Measurements from ENCODE around the gene HPCA.

Gene HPCA

DNA sequence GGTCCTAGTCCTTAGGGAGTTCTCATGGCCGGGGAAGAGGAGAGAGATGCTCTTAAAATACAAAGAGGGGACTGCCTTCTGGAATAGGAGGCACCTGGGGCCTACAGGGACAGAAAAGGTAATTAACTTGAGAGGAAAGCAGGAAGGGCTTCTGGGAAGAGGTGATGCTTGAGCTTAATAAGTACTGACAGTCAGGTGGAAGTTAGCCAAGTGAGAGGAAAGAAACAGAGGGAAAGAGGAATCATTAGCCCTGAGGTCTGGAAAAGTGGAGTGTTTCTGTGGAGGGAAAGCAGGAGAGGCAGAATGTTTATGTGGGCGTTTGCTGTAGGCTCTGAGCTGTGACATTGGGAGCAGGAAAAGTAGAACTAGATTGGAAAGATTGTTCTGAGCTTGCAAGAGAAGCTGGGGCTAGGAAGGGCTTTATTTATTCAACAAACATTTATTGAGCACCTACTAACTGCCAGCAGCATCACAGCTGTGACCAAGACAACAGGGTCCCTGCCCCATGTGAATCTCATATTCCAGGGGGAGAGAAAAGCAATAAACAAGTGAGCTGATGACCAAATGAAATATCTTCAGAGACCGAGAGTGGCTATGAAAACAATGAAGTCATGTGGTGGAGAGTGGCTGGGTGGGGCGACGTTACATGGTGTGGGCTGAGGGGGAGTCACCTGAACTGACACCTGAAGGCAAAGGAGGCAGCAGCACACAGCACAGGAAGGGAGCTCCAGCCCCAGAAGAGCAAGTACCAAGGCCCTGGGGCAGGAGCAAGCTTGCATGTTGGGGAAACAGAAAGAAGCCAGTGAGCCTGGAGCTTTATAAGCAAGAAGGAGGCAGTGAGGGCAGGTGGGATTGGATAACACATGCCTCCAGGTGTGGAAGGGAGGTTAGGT lies 11.2 kb upstream of the HPCA start:
- TF ChIP-seq FOXP2 (optimal IDR thresholded peaks at IDR 0.05; ENCODE audit: control extremely low read depth, extremely low read length, insufficient read depth) (no peak), EZH2 (IDR thresholded peaks at IDR 0.05) (no peak), POLR2AphosphoS5 (IDR thresholded peaks at IDR 0.05; ENCODE audit: borderline replicate concordance, low read depth, low read length) (no peak)
- DNase-seq (ENCODE audit: low read depth, low spot score) = no peak
- no peak overlapping the region for H3K4me3 ChIP-seq
- H3K27ac ChIP-seq = no peak overlapping the region
- H3K36me3 ChIP-seq (ENCODE audit: insufficient read depth, low read length) = no peaks in the 10 kb centered on the region
- no peak overlapping the region for H3K9ac ChIP-seq (ENCODE audit: insufficient read length)
- no peaks in the 10 kb centered on the region for H3K9me3 ChIP-seq (ENCODE audit: low read depth, low read length)

DNA sequence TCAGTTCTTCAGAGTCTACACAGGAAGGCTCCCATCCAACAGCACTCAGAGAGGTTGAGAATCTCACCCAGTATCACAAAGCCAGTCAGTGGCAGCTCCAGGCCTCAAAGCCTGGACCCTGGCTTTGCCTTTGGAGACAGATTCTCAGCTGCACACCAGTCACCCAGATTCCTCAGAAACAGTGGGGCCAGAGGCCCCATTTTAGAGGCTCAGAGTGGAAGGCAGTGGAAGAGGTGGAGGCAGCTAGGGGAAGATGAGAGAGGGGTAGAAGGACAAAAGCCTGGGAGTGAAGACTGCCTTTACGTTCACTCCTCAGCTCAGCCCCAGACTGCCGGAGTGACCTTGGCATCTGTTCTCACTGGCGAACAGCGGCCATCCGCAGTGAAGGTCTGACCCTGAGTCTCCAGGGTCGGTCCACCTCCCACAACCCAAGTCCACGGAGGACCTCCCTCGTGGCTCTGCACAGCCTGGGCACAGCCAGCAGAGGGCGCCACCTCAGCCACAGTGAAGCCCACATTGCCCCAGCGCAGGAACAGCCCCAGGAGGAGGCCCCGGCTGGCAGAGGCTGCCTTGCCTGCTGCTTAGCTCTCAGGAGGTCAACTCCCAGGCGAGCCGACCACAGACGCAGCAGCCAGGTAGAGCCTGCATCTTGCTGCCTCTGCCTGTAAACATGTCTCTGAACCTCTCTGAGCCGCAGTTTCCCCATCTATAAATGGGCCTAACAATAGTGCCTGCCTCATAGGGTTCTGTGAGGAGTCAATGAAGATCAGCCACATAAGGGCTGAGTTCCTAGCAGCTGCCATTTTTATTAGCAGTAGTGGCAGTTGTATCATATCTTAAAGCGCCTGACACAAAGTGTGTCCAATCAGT lies 9.7 kb upstream of the HPCA start:
- H3K4me3 ChIP-seq = no peak overlapping the region
- TF ChIP-seq FOXP2 (optimal IDR thresholded peaks at IDR 0.05; ENCODE audit: control extremely low read depth, extremely low read length, insufficient read depth) (no peak), EZH2 (IDR thresholded peaks at IDR 0.05) (no peak), POLR2AphosphoS5 (IDR thresholded peaks at IDR 0.05; ENCODE audit: borderline replicate concordance, low read depth, low read length) (no peak)
- H3K27ac ChIP-seq = no peak overlapping the region
- no peaks in the 10 kb centered on the region for H3K9me3 ChIP-seq (ENCODE audit: low read depth, low read length)
- H3K9ac ChIP-seq (ENCODE audit: insufficient read length) = no peak overlapping the region
- no peaks in the 10 kb centered on the region for H3K36me3 ChIP-seq (ENCODE audit: insufficient read depth, low read length)
- DNase-seq (ENCODE audit: low read depth, low spot score) = no peak

DNA sequence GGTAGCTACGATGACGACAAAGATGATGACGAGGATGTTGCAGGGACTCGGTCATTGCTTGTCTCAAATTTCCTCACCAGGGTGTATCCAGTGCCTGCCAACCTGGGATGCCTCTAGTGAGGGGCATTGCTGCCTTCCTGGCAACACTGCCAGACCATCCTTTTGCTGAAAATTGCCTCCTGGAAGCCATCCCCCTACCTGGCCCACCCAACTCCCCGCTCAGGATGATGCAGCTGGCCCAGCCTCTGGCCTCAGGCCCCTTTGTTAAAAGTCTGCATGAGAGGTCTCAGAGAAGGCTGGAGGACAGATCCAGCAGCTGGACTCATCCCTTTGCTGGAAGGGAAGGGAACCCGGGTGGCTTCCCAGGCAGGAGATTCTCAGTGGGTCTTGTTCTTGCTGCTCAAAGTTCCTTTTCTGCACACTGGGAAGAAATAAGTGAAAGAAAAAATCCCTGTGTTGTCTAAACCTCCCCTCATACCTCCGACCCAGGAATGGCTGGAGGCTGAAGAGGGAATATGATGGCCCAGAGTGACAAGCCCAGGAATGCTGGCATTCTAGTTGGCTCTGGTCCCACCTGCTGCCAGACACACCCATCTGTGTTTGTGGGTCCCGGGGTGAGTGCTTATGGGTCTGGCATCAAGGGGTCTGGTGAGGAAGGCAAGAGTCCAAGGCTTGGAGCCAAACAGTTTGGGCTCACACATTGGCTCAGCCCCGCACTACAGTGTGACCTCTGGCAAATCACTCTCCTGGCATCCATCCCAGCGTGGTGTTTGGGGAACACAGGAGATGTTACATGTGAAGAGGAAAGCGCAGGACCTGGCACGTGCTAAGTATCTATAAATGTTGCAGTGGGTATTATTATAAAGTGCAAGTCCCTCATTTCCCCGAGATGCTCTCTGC lies 8.8 kb upstream of the HPCA start:
- H3K9me3 ChIP-seq (ENCODE audit: low read depth, low read length) = no peaks in the 10 kb centered on the region
- no peaks in the 10 kb centered on the region for H3K36me3 ChIP-seq (ENCODE audit: insufficient read depth, low read length)
- H3K4me3 ChIP-seq = no peak overlapping the region
- no peak for TF ChIP-seq EZH2 (IDR thresholded peaks at IDR 0.05)
- no peak for TF ChIP-seq POLR2AphosphoS5 (IDR thresholded peaks at IDR 0.05; ENCODE audit: borderline replicate concordance, low read depth, low read length)
- no peak for TF ChIP-seq FOXP2 (optimal IDR thresholded peaks at IDR 0.05; ENCODE audit: control extremely low read depth, extremely low read length, insufficient read depth)
- no peak overlapping the region for H3K9ac ChIP-seq (ENCODE audit: insufficient read length)
- H3K27ac ChIP-seq = no peak overlapping the region
- no peak for DNase-seq (ENCODE audit: low read depth, low spot score)

DNA sequence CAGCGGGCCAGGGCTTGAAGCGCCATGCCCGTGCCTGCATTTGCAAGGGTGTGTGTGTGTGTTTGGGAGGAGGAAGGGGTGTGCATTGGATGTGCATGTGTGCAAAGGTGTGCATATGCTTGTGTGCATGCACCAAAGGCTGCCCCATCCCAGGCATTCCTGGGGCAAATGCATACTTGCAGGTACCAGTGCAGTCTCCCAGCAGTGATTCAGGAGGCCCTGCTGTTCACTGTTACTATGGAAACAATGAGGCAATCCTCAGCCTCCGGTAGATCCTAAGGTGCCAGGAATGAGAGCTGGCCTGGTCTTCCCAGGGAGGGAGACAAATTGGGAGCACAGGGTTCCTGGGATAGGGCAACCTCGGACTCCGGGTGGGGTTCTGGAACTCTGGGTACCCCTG lies 8.1 kb upstream of the HPCA start:
- TF ChIP-seq EZH2 (IDR thresholded peaks at IDR 0.05) (no peak), POLR2AphosphoS5 (IDR thresholded peaks at IDR 0.05; ENCODE audit: borderline replicate concordance, low read depth, low read length) (no peak), FOXP2 (optimal IDR thresholded peaks at IDR 0.05; ENCODE audit: control extremely low read depth, extremely low read length, insufficient read depth) (no peak)
- no peak overlapping the region for H3K4me3 ChIP-seq
- H3K9ac ChIP-seq (ENCODE audit: insufficient read length) = no peak overlapping the region
- H3K36me3 ChIP-seq (ENCODE audit: insufficient read depth, low read length) = no peaks in the 10 kb centered on the region
- no peaks in the 10 kb centered on the region for H3K9me3 ChIP-seq (ENCODE audit: low read depth, low read length)
- no peak for DNase-seq (ENCODE audit: low read depth, low spot score)
- no peak overlapping the region for H3K27ac ChIP-seq

DNA sequence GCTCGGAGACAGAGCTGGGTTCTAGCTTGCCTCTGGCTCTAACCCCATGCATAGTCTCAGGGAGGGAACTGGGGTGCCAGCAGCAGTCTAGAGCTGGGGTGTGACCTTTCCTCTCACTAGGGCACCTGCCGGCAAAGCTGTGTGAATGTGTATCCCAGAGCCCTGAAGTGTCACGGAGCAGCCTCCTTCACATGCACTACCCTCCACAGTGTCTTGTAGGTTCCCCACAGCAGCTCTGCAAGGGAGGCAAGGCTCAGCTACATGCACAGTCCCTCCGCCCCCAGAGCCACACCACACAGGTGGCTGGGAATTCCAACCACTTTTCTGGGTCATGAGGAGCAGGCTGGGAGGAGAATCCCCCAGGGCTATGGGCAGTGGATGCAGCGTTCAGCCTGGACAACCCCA lies 7.7 kb upstream of the HPCA start:
- TF ChIP-seq FOXP2 (optimal IDR thresholded peaks at IDR 0.05; ENCODE audit: control extremely low read depth, extremely low read length, insufficient read depth) (no peak), POLR2AphosphoS5 (IDR thresholded peaks at IDR 0.05; ENCODE audit: borderline replicate concordance, low read depth, low read length) (no peak), EZH2 (IDR thresholded peaks at IDR 0.05) (no peak)
- no peak for DNase-seq (ENCODE audit: low read depth, low spot score)
- H3K27ac ChIP-seq = no peak overlapping the region
- H3K9me3 ChIP-seq (ENCODE audit: low read depth, low read length) = no peaks in the 10 kb centered on the region
- no peak overlapping the region for H3K9ac ChIP-seq (ENCODE audit: insufficient read length)
- H3K36me3 ChIP-seq (ENCODE audit: insufficient read depth, low read length) = no peaks in the 10 kb centered on the region
- no peak overlapping the region for H3K4me3 ChIP-seq

DNA sequence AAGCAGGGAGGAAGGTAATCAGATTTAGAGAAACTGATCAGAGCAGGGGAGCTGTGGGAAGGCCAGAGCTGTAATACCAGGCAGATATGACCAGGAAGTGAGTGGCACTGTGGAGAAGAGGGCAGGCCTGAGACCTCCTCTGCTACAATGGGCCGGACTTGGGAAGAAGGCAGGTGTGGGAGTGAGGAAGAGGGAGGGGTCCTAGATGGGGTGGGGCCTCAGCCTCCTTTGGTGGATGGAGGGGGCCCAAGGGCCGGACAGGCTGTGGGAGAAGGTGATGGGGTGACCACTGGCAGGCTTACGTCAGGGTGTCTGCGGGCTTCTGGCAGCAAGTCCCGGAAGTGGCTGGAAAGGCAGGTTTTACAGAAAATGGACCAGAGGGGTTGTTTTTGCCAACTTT lies 5.0 kb upstream of the HPCA start:
- TF ChIP-seq FOXP2 (optimal IDR thresholded peaks at IDR 0.05; ENCODE audit: control extremely low read depth, extremely low read length, insufficient read depth) (no peak), EZH2 (IDR thresholded peaks at IDR 0.05) (no peak), POLR2AphosphoS5 (IDR thresholded peaks at IDR 0.05; ENCODE audit: borderline replicate concordance, low read depth, low read length) (no peak)
- Histone ChIP-seq H3K27ac (no peak overlapping the region), H3K9ac (ENCODE audit: insufficient read length) (no peak overlapping the region)

DNA sequence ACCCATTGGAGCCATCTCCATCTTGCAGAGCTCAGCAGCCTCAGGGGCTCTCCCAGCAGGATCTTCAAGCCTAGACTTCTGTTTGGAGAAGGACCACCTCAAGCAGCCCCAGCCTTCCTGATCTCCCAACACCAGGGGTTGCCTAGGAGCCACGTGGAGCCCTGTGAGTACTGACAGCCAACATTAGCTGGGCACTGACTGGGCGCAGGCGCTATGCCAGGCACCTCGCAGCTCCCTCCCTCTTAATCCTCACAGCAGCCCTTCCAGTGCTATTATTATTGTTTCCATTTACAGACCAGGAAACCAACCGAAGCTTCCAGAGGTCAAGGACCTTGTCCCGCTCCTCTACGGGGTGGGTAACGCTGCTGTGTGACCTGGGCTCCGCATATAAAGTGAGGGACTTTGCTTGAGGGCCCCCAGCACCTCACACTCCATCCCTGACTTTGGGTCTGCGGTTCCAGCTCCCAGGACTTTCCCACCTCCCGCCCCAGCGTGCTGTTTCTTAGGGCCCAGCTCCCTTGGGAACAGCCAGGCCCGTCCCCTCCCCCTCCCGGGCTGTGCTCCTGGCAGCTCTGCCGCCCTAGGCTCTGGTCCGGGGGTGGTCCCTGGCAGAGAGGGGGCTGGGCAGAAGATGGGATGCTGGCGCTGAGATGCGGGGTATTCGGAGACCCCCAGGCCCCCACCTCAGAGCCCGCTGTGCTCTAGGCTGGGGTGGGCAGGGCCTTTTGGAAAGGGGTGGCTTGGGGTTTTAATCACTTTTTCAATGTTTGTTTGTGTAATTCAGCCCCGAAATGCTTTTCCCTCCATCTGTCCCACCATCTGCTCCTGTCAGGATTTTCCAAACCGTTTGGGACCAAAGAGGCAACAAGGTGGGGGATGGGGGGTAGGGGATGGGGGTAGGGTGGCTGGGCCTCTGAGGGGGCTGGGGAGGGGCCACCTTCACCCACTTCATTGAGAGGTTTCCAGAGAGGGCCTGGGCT lies 4.1 kb upstream of the HPCA start:
- Histone ChIP-seq H3K4me3 (no peak overlapping the region), H3K27ac (no peak overlapping the region), H3K9me3 (ENCODE audit: low read depth, low read length) (no peaks in the 10 kb centered on the region), H3K9ac (ENCODE audit: insufficient read length) (no peak overlapping the region), H3K36me3 (ENCODE audit: insufficient read depth, low read length) (no peaks in the 10 kb centered on the region)
- no peak for TF ChIP-seq FOXP2 (optimal IDR thresholded peaks at IDR 0.05; ENCODE audit: control extremely low read depth, extremely low read length, insufficient read depth)
- no peak for TF ChIP-seq EZH2 (IDR thresholded peaks at IDR 0.05)
- no peak for TF ChIP-seq POLR2AphosphoS5 (IDR thresholded peaks at IDR 0.05; ENCODE audit: borderline replicate concordance, low read depth, low read length)
- DNase-seq (ENCODE audit: low read depth, low spot score) = no peak

More for the DNA sequence above, 5.0 kb upstream of the HPCA start:
- no peak for DNase-seq (ENCODE audit: low read depth, low spot score)
- no peaks in the 10 kb centered on the region for H3K9me3 ChIP-seq (ENCODE audit: low read depth, low read length)
- H3K36me3 ChIP-seq (ENCODE audit: insufficient read depth, low read length) = no peaks in the 10 kb centered on the region
- no peak overlapping the region for H3K4me3 ChIP-seq

Measured in SK-N-MC (cell line).